ENCODE results near the gene SOCS6.
"Not testable (repeated sequence)": the region's sequence is repeated elsewhere in the genome, so short reads cannot be mapped to it uniquely, and the experiment has no call there.

The SOCS6 gene

GRCh38 chr18:70288851-70289328 is at the start of gene SOCS6:
Gene SOCS6 (plus strand): TSS chr18:70289045. CDS start chr18:70324669, 35,624 bp downstream.
- ATAC-seq (replicated peaks) (peak; percentile 72 to 76), DNase-seq (peak; percentile 49)
- Mint-ChIP-seq H3K27me3 (peaks cover 15 to 21% of the 10 kb centered on the region in 2 donors), H3K27ac (peak within 1 kb of the TSS; percentile 73), H3K36me3 (no peaks in the 10 kb centered on the region), H3K9me3 (no peaks in the 10 kb centered on the region), H3K4me1 (peaks cover 4 to 30% of the 10 kb centered on the region in 2 donors), H3K4me3 (peak within 1 kb of the TSS; percentile 71 to 75)

- DNase-seq: no peak
- H3K27ac Mint-ChIP-seq: no peak overlapping the region
- peaks cover 0 to 2% of the 10 kb centered on the region in 2 donors for H3K9me3 Mint-ChIP-seq
- no peak for ATAC-seq (replicated peaks)
- peaks cover 4 to 6% of the 10 kb centered on the region in 2 donors for H3K27me3 Mint-ChIP-seq
- no peaks in the 10 kb centered on the region for H3K36me3 Mint-ChIP-seq
- H3K4me1 Mint-ChIP-seq: no peaks in the 10 kb centered on the region
- H3K4me3 Mint-ChIP-seq: no peak overlapping the region
These were observed 45.5 kb upstream of the SOCS6 start for GRCh38 chr18:70243131-70243929.

- no peak for ATAC-seq (replicated peaks)
These were observed 42.8 kb upstream of the SOCS6 start for GRCh38 chr18:70246061-70246466.

GRCh38 chr18:70249118-70249517 is 39.7 kb upstream of the SOCS6 start:
- ATAC-seq (replicated peaks) (no peak), DNase-seq (no peak)
- no peaks in the 10 kb centered on the region for H3K36me3 Mint-ChIP-seq
- H3K4me1 Mint-ChIP-seq: no peaks in the 10 kb centered on the region
- H3K9me3 Mint-ChIP-seq: peaks cover 0 to 3% of the 10 kb centered on the region in 2 donors
- H3K27ac Mint-ChIP-seq: no peak overlapping the region
- no peak overlapping the region for H3K4me3 Mint-ChIP-seq
- no peaks in the 10 kb centered on the region for H3K27me3 Mint-ChIP-seq

More at GRCh38 chr18:70246061-70246466, 42.8 kb upstream of the SOCS6 start:
- H3K4me1 Mint-ChIP-seq: no peaks in the 10 kb centered on the region
- no peak overlapping the region for H3K4me3 Mint-ChIP-seq
- H3K27me3 Mint-ChIP-seq: no peaks in the 10 kb centered on the region
- H3K9me3 Mint-ChIP-seq: peaks cover 0 to 3% of the 10 kb centered on the region in 2 donors
- no peak overlapping the region for H3K27ac Mint-ChIP-seq
- DNase-seq: no peak
- H3K36me3 Mint-ChIP-seq: no peaks in the 10 kb centered on the region

- ATAC-seq (replicated peaks); H3K27ac Mint-ChIP-seq; H3K9me3 Mint-ChIP-seq; H3K4me3 Mint-ChIP-seq; DNase-seq; H3K4me1 Mint-ChIP-seq; H3K27me3 Mint-ChIP-seq; H3K36me3 Mint-ChIP-seq: not testable (repeated sequence)
These were observed 39.0 kb upstream of the SOCS6 start for GRCh38 chr18:70249861-70250260.

GRCh38 chr18:70250781-70251180 is 38.1 kb upstream of the SOCS6 start:
- peaks cover 0 to 3% of the 10 kb centered on the region in 2 donors for H3K9me3 Mint-ChIP-seq
- H3K27me3 Mint-ChIP-seq: no peaks in the 10 kb centered on the region
- DNase-seq (no peak), ATAC-seq (replicated peaks) (no peak)
- no peaks in the 10 kb centered on the region for H3K4me1 Mint-ChIP-seq
- H3K4me3 Mint-ChIP-seq: no peak overlapping the region
- H3K36me3 Mint-ChIP-seq: no peaks in the 10 kb centered on the region
- no peak overlapping the region for H3K27ac Mint-ChIP-seq

- DNase-seq (no peak), ATAC-seq (replicated peaks) (no peak)
- Mint-ChIP-seq H3K9me3 (no peaks in the 10 kb centered on the region), H3K36me3 (no peaks in the 10 kb centered on the region), H3K4me1 (no peaks in the 10 kb centered on the region), H3K4me3 (no peak overlapping the region), H3K27me3 (peaks cover 3 to 10% of the 10 kb centered on the region in 2 donors), H3K27ac (no peak overlapping the region)
These were observed 32.7 kb upstream of the SOCS6 start for GRCh38 chr18:70256184-70256583.

GRCh38 chr18:70256994-70257393 is 31.9 kb upstream of the SOCS6 start:
- no peak for DNase-seq
- H3K27me3 Mint-ChIP-seq: peaks cover 8 to 10% of the 10 kb centered on the region in 2 donors
- no peak overlapping the region for H3K4me3 Mint-ChIP-seq
- no peak overlapping the region for H3K27ac Mint-ChIP-seq
- no peaks in the 10 kb centered on the region for H3K9me3 Mint-ChIP-seq
- no peaks in the 10 kb centered on the region for H3K36me3 Mint-ChIP-seq
- ATAC-seq (replicated peaks): no peak
- no peaks in the 10 kb centered on the region for H3K4me1 Mint-ChIP-seq

- H3K27ac Mint-ChIP-seq: no peak overlapping the region
- no peaks in the 10 kb centered on the region for H3K36me3 Mint-ChIP-seq
These were observed 30.6 kb upstream of the SOCS6 start for GRCh38 chr18:70258243-70258642.

GRCh38 chr18:70260683-70261082 is 28.2 kb upstream of the SOCS6 start:
- Mint-ChIP-seq H3K4me3 (no peak overlapping the region), H3K4me1 (no peaks in the 10 kb centered on the region), H3K27ac (no peak overlapping the region), H3K36me3 (no peaks in the 10 kb centered on the region), H3K9me3 (peaks cover 0 to 3% of the 10 kb centered on the region in 2 donors), H3K27me3 (peaks cover 8 to 10% of the 10 kb centered on the region in 2 donors)
- ATAC-seq (replicated peaks) (no peak), DNase-seq (no peak)

More at GRCh38 chr18:70258243-70258642, 30.6 kb upstream of the SOCS6 start:
- Mint-ChIP-seq H3K4me1 (no peaks in the 10 kb centered on the region), H3K27me3 (peaks cover 8 to 10% of the 10 kb centered on the region in 2 donors), H3K9me3 (peaks cover 0 to 3% of the 10 kb centered on the region in 2 donors), H3K4me3 (no peak overlapping the region)
- ATAC-seq (replicated peaks) (no peak), DNase-seq (no peak)

- Mint-ChIP-seq H3K27ac (no peak overlapping the region), H3K4me3 (no peak overlapping the region), H3K9me3 (peaks cover 0 to 3% of the 10 kb centered on the region in 2 donors), H3K36me3 (no peaks in the 10 kb centered on the region), H3K4me1 (no peaks in the 10 kb centered on the region), H3K27me3 (peaks cover 8% of the 10 kb centered on the region in 2 donors)
- DNase-seq (no peak), ATAC-seq (replicated peaks) (no peak)
These were observed 27.6 kb upstream of the SOCS6 start for GRCh38 chr18:70261141-70261788.

- H3K4me3 Mint-ChIP-seq: no peak overlapping the region
- peaks cover 4 to 13% of the 10 kb centered on the region in 2 donors for H3K27me3 Mint-ChIP-seq
- H3K9me3 Mint-ChIP-seq: peaks cover 1 to 3% of the 10 kb centered on the region in 2 donors
- no peaks in the 10 kb centered on the region for H3K4me1 Mint-ChIP-seq
- DNase-seq: no peak
- H3K27ac Mint-ChIP-seq: no peak overlapping the region
- H3K36me3 Mint-ChIP-seq: no peaks in the 10 kb centered on the region
- ATAC-seq (replicated peaks): no peak
These were observed 25.5 kb upstream of the SOCS6 start for GRCh38 chr18:70263336-70263735.

- peaks cover 16 to 17% of the 10 kb centered on the region in 2 donors for H3K9me3 Mint-ChIP-seq
- DNase-seq (no peak), ATAC-seq (replicated peaks) (no peak)
- H3K27me3 Mint-ChIP-seq: peaks cover 8 to 26% of the 10 kb centered on the region in 2 donors
- H3K27ac Mint-ChIP-seq: no peak overlapping the region
- no peak overlapping the region for H3K4me3 Mint-ChIP-seq
- no peaks in the 10 kb centered on the region for H3K4me1 Mint-ChIP-seq
- peaks cover 4 to 7% of the 10 kb centered on the region in 2 donors for H3K36me3 Mint-ChIP-seq
These were observed 17.1 kb upstream of the SOCS6 start for GRCh38 chr18:70271742-70272141.

GRCh38 chr18:70273021-70273420 is 15.8 kb upstream of the SOCS6 start:
- Mint-ChIP-seq H3K36me3 (peaks cover 4 to 7% of the 10 kb centered on the region in 2 donors), H3K27me3 (peaks cover 8 to 25% of the 10 kb centered on the region in 2 donors), H3K4me3 (no peak overlapping the region), H3K4me1 (no peaks in the 10 kb centered on the region), H3K9me3 (peaks cover 15 to 16% of the 10 kb centered on the region in 2 donors), H3K27ac (no peak overlapping the region)
- DNase-seq (no peak), ATAC-seq (replicated peaks) (no peak)
